ENCODE results near the gene BCOR.

Gene BCOR

DNA sequence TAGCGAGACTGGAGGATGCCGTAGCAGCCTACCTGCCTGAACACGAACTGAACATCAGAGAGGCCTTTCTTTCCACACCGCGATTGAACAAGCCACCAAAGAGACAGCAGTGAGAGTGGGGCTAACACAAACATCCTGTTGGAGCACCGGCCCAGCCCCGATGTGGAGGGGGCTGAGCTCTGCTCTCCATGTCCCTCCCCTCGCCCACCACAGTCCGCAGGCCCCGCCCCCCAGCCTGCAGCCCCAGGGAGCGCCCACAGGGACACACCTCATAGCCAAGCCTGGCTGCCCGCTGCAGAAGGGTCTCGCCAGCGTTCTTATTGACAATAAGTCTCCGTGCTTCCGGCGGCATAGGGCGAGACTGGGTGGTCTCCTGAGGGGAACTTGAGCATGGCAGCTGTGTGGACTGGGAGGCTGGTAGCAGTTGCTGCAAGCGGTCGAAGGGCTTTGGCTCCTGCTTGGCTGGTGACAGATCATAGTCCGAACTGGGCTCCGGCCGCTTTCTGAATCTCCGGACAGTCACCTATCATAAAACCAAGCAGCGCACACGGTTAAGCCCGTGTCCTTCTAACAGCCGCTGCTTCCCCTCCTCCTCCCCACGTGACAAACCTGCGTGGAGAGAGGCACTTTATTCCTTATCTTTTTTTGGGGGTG, 35.8 kb downstream of the BCOR start:
- FAIRE-seq = no peak

DNA sequence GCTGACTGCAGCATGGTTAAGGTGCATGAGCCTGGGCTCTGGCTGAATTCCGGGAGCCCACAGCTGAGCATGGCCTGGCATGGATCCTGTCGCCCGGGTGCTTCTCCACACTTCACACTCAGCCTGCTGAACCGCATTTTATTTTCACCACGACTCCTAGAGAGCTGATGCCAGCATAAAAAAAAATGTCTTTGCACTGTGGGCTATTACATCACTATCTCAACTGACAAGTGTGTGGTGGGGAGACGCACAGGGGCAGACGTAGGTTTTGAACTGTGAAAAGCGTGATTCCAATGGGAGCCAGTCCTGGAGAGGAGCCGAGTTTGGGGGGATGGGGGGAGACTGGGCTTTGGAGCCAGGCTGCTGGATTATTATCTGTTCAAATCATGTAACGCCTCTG, 36.8 kb downstream of the BCOR start:
- FAIRE-seq = no peak

DNA sequence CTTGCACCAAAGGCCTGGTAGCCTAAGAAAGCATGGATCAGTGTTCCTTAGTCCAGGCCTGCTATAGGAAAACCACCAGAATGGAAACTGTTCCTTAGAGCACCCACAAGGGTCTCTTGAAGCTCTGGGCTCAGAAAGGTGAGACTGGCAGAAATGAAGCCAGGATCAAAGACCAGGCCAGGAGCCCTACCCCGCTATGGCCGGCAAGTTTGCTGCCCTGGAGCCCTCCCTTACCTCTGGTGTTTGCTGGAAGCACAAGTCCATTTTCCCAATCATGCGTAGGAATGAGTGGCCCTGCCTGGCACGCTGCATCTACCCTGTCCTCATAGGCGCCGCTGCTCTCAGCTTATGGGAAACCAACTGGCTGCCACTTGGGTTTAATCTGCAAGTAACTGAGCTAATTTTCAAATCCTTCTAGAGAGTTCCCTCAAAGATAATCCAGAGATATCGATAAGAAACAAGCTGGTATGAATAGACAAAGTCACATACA, 37.4 kb downstream of the BCOR start:
- FAIRE-seq = no peak

DNA sequence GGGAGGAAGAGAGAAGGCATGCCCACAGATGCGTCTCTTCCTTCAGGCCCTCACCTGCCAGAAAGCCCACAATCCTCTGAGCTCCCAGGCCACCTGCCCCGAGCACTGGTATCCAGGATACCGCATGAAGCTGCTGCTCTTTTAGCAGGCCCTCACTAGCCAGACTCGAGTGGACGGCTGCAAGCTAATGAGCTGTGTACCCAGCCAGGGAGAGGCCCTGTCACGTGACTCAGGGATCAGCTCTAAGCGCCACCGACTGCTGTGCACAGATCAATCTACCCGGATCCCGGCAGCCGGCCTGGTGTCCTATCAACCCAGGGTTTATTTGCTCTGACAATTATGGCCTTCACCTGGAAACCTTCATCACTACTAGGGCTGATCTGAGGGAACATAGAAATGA, 39.0 kb downstream of the BCOR start:
- FAIRE-seq = no peak

DNA sequence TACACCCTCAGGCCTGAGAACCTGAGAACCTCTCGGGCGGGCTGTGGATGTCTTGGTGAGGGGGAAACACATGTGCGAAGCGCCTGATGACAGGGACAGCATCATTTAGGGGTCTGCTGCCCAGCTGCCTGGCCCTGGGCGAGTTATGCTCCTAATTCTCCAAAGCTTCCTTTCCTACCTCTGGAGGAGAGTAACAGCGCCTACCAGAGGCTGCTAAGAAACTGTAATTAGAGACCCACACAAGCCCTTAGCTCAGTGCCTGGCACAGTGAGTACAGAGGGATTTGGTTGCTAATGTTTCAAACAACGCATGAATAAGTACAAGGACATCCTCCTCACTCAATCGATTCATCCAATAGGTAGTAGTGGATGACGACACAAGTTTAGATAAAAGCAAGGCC, 40.4 kb downstream of the BCOR start:
- no peak for FAIRE-seq

DNA sequence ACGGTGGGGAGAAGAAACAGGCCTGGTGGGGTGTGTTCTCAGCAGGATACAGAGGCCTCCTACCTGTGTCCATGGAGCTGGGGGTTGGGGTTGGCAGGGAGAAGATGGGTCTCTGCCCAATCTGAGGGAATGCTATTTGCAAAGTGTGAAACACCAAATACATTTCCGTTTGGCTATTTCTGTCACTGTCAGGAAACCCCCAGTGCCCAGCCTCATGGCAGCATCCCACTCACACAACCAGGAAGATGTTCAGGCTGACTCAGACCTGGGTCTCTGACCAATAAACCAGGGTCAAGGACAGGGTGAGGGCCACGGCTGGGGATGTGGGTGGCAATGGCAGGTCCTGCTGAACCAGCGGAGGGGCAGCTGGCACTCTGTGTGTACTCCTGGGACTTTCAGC, 41.3 kb downstream of the BCOR start:
- no peak for FAIRE-seq

DNA sequence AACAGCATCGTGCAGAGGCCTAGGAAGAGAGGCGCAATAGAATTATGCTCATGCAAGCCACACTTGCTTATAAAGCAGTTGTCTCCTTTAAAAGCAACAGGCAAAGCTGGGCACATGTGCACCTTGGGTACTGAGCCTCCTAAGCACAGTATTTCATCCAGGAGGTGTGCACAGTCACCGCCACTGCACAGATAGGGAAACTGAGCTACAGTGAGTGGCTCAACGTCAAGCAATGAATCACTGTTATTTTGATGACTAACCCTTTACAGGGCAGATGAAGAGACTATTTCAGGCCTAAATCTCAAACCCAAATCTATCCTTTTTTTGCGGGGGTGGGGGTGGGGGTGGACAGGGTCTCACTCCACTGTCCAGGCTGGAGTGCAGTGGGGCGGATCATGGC, 42.3 kb downstream of the BCOR start:
- FAIRE-seq = no peak

DNA sequence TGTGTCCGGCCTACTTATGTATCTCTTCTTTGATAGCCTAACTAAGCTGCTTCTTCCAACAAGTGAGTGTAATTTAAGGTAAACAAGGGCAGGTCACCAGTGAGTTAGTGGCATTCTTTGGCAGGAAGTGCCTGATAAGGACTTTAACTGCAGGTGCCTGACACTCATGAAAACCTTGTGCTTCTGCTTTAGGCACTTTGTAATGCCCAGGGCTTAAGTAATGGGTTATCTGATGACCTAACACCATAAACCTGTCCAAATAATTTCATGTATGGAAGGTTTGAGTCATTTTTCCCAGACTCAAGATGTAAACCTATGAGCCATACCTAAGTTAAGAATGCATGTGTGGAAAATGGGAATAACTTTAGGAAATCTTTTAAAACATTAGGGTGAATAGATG, 43.0 kb downstream of the BCOR start:
- no peak for FAIRE-seq

DNA sequence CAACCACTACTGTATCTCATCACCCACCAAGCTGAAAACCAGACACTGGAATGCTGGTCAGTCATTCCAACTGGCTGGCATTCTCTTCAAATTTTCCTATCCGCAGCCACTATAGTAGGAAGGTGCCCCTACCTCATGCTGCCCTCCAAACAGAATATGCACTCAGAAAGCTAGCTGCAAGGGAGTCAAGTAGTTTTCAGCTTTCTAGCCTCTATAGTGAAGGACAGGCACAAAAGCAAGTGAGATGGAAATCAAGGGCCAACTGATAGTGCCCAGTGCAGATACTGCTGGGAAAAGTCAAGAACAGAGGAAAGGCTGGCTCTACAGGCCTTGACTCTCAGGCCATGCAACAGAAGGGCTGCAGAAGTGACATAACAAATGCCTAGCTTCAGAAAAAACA, 47.2 kb downstream of the BCOR start:
- no peak for FAIRE-seq

DNA sequence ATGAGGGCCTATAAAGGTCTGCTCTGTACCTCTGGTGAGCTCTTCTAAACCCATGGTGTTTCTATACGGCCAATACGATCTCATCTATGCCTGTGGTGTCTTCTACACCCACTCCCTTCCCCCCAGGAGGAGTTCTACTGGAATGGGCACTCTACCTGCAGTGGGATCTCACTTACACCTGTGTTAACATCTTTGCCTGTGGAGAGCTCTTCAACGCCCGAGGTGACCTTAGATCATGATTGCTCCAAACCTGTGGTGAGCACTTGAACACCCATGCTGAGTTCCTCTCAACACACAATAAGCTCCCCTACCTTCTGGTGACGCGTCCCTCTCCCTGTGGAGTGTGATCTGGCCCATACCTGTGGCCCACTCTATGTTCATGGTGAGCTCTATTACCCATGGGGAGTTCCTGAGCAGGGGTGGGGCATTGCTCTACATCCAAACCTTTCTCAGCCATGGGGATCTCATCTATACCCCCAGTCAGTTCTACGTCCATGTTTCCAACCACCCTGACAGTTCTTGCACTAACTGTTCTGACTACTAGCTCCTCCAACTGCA, 48.6 kb downstream of the BCOR start:
- no peak for FAIRE-seq

DNA sequence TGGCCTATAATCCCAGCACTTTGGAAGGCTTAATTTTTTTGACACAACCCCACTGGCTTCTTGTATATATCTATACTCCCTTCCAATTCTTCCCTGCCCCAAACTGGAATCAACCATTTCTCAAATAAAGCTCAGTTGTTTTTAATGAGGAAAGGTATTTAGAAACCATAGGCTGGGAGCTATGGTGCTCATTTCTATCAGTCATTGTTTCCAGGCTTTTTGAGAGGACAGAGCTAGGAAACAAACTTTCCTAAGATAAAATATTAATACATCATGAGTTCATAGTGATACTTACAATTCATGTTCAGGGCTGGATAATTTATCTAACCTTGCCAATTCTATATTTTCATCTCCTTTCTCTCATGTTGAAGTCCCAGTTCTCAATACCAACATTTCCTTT, 50.3 kb downstream of the BCOR start:
- FAIRE-seq = no peak

DNA sequence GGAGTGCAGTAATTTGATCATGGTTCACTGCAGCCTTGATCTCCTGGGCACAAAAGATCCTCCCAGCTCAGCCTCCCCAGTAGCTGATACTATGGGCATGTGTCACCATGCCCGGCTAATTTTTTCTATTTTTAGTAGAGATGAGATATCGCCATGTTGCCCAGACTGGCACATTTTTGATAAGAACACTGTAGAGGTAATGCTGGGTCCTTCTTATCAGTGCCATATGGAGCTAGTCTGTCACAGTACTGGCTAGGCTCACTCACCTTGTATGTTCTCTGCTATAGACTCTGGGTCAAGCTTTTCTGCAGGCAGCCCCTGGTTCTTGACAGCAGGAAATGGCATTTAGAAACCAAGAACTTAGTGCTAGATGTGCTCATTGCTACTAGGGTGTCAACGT, 53.9 kb downstream of the BCOR start:
- no peak for FAIRE-seq

DNA sequence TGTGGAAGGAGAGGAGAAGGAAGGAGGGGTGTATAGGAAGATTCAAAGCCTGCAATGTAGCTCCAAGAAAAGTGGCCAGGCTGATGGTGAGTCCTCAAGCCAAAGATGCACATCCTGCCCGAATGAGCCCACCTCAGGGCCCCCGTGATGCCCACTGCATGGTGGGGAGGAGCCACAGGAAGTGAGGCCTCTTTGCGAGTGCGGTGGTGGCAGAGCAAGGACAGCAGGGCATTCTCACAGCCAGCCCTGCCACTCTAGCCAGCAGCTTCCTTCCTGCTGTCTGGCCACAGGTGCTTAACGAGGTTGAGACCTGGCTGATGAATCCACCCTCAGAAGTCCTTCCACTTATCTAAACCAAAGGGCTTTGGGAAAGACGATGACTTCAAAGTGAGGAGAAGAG, 55.8 kb downstream of the BCOR start:
- no peak for FAIRE-seq

DNA sequence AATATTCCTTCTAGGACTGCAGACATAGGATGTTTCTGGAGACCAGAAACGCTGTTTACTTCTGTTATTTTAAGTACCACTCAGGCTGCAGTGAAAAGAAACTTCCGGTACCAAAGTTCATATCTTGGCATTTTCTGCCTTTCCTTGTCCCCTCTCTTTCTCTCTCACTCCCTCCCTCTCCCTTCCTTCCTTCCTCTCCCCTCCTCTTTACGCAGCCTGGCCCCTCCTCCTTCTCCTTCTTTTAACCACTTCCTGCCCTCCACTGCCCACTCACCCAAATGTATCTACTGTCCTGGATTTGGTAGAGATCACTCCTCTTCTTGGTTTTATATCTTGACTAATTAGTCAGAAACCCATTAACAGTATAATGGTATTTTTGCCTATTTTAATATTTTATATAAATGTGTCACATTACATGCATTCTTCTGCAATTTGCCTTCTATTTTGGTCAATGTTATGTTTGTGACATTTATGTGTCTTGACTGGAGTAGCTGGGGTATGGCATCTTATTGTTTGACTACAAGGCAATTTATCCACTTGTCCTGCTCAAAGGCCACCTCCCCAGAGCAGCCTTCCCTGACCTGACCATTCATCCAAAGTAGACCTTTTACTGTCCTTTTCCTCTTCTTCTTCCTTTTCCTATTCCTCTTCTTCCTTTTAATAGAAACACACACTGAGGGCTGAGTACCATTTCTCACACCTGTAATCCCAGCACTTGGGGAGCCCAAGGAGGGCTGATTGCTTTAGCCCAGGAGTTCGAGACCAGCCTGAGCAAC, 56.9 kb downstream of the BCOR start:
- FAIRE-seq = no peak

DNA sequence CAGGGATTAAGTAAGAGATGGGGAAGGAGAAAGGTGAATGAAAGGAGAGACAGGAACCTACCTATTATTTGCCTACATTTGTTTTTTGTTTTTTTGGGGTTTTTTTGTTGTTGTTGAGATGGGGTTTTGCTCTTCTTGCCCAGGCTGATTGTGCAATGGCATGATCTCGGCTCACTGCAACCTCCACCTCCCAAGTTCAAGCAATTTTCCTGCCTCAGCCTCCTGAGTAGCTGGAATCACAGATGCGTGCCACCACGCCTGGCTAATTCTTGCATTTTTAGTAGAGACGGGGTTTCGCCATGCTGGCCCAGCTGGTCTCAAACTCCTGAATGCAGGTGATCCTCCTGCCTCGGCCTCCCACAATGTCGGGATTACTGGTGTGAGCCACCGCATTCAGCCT, 57.9 kb downstream of the BCOR start:
- no peak for FAIRE-seq

DNA sequence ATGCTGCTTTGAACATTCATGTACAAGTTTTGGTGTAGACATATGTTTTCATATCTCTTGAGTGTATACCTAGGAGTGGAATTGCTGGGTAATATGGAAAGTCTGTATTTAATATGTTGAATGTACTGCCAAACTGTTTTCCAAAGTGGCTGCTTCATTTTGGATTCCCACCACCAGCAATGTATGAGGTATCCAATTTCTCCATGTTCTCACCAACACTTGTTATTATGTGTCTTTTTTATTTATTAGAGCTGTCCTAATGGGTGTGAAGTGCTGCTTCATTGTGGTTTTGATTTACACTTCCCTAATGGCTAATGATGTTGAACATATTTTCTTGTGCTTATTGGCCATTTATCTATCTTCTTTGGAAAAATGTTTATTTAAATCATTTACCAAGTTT, 60.4 kb downstream of the BCOR start:
- no peak for FAIRE-seq

DNA sequence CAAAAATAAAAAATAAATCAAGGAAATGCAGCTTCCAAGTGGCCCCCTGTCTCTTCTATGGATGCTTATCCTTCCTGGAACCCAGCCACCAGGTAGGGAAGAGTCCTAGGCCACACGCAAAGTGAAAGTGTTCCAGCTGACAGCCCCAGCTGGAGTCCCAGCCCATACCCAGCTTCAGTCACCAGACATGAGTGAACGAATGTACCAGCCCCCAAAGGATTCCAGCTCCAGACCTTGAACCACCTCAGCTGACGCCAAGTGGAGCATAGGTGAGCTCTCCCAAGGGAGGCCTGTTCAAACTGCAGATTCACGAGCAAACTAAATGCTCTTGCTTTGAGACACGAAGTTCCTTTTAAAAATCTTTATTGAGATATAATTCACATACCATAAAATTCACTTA, 62.0 kb downstream of the BCOR start:
- no peak for FAIRE-seq

DNA sequence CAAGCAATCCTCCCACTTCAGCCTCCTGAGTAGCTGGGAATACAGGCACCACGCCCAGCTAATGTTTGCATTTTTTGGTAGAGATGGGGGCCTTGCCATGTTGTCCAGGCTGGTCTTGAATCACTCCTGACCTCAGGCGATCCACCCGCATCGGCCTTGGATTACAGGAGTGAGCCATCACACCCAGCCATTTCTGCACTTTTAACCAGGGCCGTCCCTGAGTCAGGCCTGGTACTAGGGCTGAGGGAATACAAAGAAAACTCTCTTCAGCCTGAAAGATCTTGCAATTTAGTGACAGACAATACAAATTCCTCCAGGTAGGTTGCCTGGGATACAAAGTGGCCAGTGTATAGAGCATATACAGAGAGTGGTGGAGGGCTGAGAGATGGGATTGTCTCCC, 65.8 kb downstream of the BCOR start:
- FAIRE-seq = no peak

DNA sequence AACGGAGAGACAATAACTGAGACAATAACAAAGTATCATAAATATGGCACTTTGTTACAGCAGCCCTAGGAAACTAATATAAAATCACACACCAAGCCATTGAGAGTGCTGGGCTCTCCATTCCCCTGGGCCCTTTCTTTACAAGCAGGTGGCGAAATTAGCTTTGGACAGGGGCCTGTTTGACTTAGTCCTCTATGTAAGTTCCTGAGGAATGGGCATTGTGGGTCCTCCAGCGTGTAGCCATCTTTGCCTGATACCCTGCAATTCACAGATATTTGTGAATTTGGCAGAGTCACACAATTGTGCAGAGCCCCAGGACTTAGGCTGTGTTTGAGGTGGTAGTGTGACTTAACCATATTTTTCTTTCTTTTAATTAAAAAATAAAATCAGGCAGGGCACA, 67.6 kb downstream of the BCOR start:
- no peak for FAIRE-seq

DNA sequence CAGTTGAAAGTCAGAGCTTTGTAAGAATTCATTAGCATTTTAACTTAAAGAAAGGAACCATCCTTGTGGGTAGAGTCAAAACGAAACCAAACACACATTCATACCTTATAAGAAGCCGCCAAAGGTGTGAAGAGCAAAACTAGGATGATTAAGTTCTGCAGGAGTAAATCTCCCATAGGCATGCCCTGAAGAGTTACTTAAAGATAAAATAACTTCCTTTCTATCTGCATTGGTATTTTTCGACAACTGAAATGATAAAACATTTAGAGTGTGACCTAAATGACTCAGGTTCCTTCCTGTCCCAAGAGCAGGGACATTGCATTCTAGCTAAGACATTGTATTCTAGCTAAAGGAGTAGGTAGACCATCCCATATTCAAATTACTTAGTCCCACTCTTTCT, 75.3 kb downstream of the BCOR start:
- no peak for FAIRE-seq

DNA sequence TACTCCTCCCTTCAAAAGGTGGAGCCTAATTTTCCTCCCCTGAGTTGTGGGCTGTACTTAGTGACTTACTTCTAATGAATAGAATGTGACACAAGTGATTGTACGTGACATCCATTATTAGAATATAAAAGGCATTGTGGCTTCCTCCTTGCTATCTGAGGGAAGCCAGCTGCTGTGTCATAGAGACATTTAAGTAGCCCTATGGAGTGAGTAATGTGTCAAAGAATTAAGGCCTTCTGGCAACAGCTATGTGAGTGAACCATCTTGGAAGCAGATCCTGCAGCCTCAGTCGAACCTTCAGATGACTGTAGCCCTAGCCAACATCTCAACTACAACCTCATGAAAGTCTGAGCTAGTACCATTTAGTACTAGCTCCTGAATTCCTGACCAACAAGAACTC, 76.1 kb downstream of the BCOR start:
- FAIRE-seq = no peak

DNA sequence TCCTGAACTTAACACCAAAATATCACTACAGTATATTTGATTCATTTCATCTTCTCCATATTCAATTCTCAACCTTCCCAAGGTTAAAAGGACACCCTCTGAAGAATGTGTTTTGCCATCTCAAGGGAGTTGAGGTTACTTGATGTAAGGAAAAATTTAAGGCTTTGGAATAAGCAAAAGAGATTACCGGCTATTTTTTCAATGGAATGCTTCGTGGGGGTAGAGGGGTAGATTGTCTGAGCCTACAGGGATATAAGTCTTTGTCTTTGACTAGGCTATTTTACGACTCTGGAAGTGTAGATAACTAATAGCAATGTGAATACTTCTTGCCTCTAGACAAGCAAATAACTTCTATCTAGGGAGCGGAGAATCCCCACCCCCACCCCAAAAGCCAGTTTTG, 78.2 kb downstream of the BCOR start:
- FAIRE-seq = no peak

DNA sequence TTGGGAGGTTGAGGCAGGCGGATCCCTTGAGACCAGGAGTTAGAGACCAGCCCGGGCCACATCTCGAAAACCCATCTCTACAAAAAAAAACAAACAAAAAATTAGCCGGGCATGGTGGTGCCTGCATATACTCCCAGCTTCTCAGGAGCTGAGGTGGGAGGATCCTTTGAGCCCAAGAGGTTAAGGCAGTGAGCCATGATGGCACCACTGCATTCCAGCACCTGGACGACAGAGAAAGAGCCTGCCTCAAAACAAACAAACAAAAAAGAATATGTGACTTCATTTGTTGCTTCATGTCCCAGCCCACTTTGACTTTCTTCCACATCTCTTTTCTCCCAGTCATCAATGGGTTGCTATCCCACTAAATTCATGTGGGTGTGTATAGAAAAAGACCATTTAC, 79.7 kb downstream of the BCOR start:
- FAIRE-seq = no peak

DNA sequence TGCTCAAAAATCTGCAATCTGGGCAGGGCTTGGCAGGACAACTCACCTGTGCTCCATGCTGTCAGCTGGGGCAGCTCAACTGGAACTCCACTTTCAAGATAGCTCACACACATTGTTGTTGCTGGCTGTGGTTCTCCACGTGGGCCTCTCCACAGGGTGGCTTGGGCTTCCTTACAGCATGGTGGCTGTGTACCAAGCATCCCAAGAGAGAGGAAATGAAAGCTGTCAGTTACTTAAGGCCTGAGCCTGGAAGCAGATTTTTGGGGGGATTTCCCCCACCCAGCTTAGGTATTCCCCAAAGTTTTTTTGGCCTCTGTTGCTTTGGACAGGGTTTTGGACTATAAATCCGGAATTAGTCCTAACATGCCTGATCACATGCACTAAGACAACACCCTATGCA, 81.0 kb downstream of the BCOR start:
- no peak for FAIRE-seq

DNA sequence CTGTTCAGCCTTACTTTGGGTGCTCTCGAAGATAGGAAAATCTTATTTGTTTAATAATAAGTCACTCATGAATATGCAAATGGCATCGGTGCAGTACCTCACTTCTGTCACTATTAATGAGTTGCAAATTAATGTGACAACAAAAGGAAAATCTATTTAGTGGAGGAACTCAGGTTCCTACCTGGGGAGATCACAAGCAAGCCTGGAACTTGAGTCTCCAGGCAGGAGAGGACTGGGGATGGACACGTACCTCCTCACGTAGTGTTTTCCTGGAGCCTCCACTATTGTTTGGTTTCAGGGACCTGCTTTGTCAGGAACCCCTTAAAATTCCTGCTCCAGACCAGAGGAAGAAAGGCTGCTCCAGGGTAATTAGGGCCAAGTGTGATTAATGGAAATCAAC, 82.1 kb downstream of the BCOR start:
- FAIRE-seq = no peak
